Kidney (tissue), 14 donors: ENCODE data around the gene DCLK1. TPM values are rescaled to one million over a fixed set of nuclear protein-coding genes. Genes with fewer than 3 reads are reported as not detected.

Source experiments
- DNase-seq, 5 donors: peaks; one replicate each; pipeline ENCODE4 v3.0.0-alpha.2; 2013 to 2020
- FAIRE-seq: peaks from 2 replicates; lab custom pipeline; 2012; peaks lifted over from hg19 to GRCh38; lab: Jason Lieb, UNC
- H3K27ac ChIP-seq, 2 donors: one replicate each; pipeline ENCODE4 v1.7.0; 2013; ENCODE audit warnings: low read depth in 2 of 2, low read length in 2 of 2, inconsistent platforms in 1 of 2
- H3K27me3 ChIP-seq: one replicate; pipeline ENCODE4 v1.7.1; 2013; ENCODE audit warnings: low read length, inconsistent platforms; ENCODE audit not compliant: control insufficient read depth, insufficient read depth
- H3K36me3 ChIP-seq, 3 donors: one replicate each; pipeline versions ENCODE4 v1.7.0 to v1.7.1; 2013; ENCODE audit warnings: low read length in 3 of 3, control low read depth in 1 of 3, inconsistent platforms in 1 of 3; ENCODE audit not compliant: insufficient read depth in 3 of 3, control insufficient read depth in 2 of 3
- H3K4me1 ChIP-seq, 3 donors: one replicate each; pipeline versions ENCODE4 v1.7.0 to v1.7.1; 2013; ENCODE audit warnings: low read length in 3 of 3, inconsistent platforms in 1 of 3, low read depth in 1 of 3; ENCODE audit not compliant: control insufficient read depth in 2 of 3, insufficient read depth in 2 of 3
- H3K4me3 ChIP-seq, 3 donors: one replicate each; pipeline versions ENCODE4 v1.7.0 to v1.8.1; 2013; ENCODE audit warnings: low read length in 3 of 3, control low read depth in 1 of 3, inconsistent platforms in 1 of 3
- H3K9ac ChIP-seq, 3 donors: one replicate each; pipeline versions ENCODE4 v1.7.0 to v1.7.1; 2013; ENCODE audit warnings: low read length in 3 of 3, control low read depth in 1 of 3, inconsistent platforms in 1 of 3
- H3K9me3 ChIP-seq, 3 donors: one replicate each; pipeline versions ENCODE4 v1.7.0 to v1.7.1; 2013; ENCODE audit warnings: low read length in 3 of 3, control low read depth in 1 of 3, inconsistent platforms in 1 of 3; ENCODE audit not compliant: control insufficient read depth in 2 of 3, insufficient read depth in 1 of 3
- intact Hi-C: fragments of 100-400 bp; cut with DNase I; formaldehyde crosslinking; loops from one replicate; pipeline ENCODE4 v1.11.1; 2022
- polyA plus RNA-seq: library from polyadenylated mRNA; stranded (reverse); fragments of 350-450 nt; fragmentation: Illumina TruSeq; extraction: RNeasy Lipid Tissue Mini Kit (QIAGEN cat#74804); gene quantifications from one replicate; pipeline ENCODE4 v1.2.3, GENCODE V29; 2014; ENCODE audit warnings: low read depth, low replicate concordance; ENCODE audit not compliant: insufficient read depth
- total RNA-seq: library from RNA; stranded (reverse); fragmentation: NEBNext Ultra II Directional; extraction: Animal tissue kit (Norgen Biotek cat#: 25700); gene quantifications from one replicate; pipeline ENCODE4 v1.2.1, GENCODE V29; 2021
- TF ChIP-seq, protein P1 (sequence below): IDR thresholded peaks from 3 replicates; pipeline ENCODE4 v1.5.1; 2012; ENCODE audit warnings: mild to moderate bottlenecking, moderate library complexity, borderline replicate concordance; ENCODE audit not compliant: insufficient read depth; ENCODE audit errors: extremely low read depth
- donor health status: control.
- donor health status: control.
- donor health status: control.
- donor health status: control.
- donor health status: control.
- donor health status: DM: yes; HTN: yes; CAD: no.
- donor health status: Normal renal cell carcinoma (clear cell type).

The DCLK1 gene
- total and polyA plus RNA-seq, 2 donors from 2014 or later, result 0.73 to 8.3 TPM

DNA sequence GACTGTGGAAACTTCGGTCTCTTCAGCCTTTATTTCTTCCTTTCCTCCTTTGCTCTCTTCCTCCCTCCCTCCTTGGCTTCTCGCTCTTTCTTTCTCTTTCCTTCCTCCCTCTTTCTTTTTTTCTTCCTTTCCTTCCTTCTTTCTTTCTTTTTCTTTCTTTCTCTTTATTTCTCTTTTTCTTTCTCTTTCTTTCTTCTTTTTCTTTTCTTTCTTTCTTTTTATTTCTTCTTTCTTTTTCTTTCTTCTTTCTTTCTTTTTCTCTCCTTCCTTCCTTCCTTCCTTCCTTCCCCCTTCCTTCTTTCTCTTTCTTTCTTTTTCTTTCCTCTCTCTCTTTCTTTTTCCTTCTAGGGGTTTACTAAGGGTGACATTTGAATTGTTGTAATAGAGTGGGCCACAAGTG, 364.5 kb downstream of the DCLK1 start:
- no peaks in the 10 kb centered on the region for H3K4me1 ChIP-seq
- no peak overlapping the region for H3K4me3 ChIP-seq
- H3K27ac ChIP-seq, result no peak overlapping the region
- intact Hi-C loops, result no loop called here
- peaks cover 0 to 2% (median 0%) of the 10 kb centered on the region in 3 donors for H3K9me3 ChIP-seq
- no peak for DNase-seq
- H3K27me3 ChIP-seq, result no peaks in the 10 kb centered on the region
- H3K9ac ChIP-seq, result no peak overlapping the region
- TF ChIP-seq, protein P1, sequence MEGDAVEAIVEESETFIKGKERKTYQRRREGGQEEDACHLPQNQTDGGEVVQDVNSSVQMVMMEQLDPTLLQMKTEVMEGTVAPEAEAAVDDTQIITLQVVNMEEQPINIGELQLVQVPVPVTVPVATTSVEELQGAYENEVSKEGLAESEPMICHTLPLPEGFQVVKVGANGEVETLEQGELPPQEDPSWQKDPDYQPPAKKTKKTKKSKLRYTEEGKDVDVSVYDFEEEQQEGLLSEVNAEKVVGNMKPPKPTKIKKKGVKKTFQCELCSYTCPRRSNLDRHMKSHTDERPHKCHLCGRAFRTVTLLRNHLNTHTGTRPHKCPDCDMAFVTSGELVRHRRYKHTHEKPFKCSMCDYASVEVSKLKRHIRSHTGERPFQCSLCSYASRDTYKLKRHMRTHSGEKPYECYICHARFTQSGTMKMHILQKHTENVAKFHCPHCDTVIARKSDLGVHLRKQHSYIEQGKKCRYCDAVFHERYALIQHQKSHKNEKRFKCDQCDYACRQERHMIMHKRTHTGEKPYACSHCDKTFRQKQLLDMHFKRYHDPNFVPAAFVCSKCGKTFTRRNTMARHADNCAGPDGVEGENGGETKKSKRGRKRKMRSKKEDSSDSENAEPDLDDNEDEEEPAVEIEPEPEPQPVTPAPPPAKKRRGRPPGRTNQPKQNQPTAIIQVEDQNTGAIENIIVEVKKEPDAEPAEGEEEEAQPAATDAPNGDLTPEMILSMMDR, result no peak
- FAIRE-seq, result no peak
- H3K36me3 ChIP-seq, result no peaks in the 10 kb centered on the region

DNA sequence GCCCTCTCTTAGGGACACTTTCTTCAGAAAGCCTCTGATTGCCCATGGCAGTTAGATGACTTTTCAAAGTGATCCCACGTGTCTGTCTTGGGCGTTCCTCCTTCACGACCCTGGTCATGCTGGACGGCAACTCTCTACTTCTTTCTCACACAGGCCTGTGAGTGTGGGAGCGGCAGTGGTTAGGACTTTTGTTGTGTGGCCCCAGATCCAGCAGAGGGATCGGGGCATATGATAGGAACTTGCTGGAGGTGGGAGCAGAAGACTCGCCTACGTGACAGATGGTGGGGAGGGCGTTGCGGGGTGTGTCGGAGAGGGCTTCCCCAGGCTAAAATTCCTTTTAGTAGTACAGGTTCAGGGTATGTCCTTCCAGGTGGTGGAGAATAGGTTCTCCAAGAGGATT, 365.2 kb downstream of the DCLK1 start:
- Histone ChIP-seq H3K36me3 (peaks cover 0 to 2% (median 0%) of the 10 kb centered on the region in 3 donors), H3K4me1 (no peaks in the 10 kb centered on the region), H3K27ac (no peak overlapping the region), H3K27me3 (no peaks in the 10 kb centered on the region), H3K9ac (no peak overlapping the region), H3K9me3 (peaks cover 0 to 4% (median 0%) of the 10 kb centered on the region in 3 donors), H3K4me3 (no peak overlapping the region)
- no peak for DNase-seq
- TF ChIP-seq, protein P1, result no peak
- no peak for FAIRE-seq
- intact Hi-C loops, result no loop called here

DNA sequence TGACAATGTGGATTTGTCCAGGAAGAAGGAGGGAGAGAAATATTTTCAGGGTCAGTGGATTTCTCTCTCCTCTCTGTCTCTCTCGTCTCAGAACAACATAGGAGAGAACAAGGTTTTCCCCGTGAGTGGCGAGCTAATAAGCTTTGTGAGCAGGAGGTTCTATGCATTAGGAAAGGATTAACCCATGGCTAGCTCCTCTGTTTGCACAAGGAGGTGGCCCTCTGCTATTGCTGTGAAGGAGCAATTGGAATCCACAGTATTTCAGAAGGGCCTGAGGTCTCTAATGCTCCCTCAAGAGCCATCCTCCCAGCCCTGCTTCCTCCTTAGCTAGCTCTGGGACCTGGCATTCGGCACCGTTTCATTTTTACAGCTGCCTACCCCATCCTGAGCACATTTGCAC, 365.8 kb downstream of the DCLK1 start:
- FAIRE-seq, result no peak
- TF ChIP-seq, protein P1, result no peak
- no peak overlapping the region for H3K4me3 ChIP-seq
- H3K9ac ChIP-seq, result no peak overlapping the region
- peak in 1 of 5 donors; percentile 47 for DNase-seq
- peaks cover 0 to 4% (median 0%) of the 10 kb centered on the region in 3 donors for H3K9me3 ChIP-seq
- H3K27ac ChIP-seq, result no peak overlapping the region
- no peaks in the 10 kb centered on the region for H3K27me3 ChIP-seq
- H3K36me3 ChIP-seq, result peaks cover 0 to 2% (median 0%) of the 10 kb centered on the region in 3 donors
- no peaks in the 10 kb centered on the region for H3K4me1 ChIP-seq
- intact Hi-C loops, result no loop called here
